Measurements from ENCODE around the gene MPRIP.

- TF ChIP-seq CTCF (IDR thresholded peaks at IDR 0.05) (no peak), POLR2A (IDR thresholded peaks at IDR 0.05) (no peak)
Observed at GRCh38 chr17:17203173-17203730, 161.0 kb downstream of the MPRIP start.
